ENCODE results near the gene KMT2E.

KMT2E gene

DNA sequence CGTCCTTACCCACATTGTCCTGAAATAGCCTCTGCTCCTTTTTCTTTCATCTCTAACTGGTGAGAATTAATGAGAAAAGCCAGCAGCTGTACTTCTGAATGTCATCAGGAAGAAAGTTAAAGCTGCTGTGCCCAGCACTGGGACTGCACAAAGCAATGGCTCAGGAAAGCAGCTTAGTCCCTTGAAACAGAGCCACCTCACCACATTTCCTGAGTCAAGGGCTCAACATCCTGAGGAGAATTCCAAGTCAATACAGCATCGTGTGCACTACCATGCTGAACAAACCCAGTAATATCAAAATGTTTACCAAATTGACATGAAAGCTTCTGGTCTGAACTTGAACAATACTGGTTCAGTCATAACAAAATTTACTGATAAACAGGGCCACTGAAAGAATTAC lies 140.1 kb downstream of the KMT2E start:
- H3K27ac ChIP-seq (ENCODE audit: extremely low read depth, low read depth, low read length) = no peak overlapping the region
- ChIA-PET CTCF (interaction anchor here (0.5 to 2.3 kb wide), 2 partner anchors 170 to 276 kb away, joined by 3 to 6 read pairs; no protein-coding TSS in a partner anchor), POLR2A (no interaction called here)
- no peaks in the 10 kb centered on the region; a peak in 1 of 3 replicates for H3K36me3 ChIP-seq (ENCODE audit: control insufficient read depth in 2 of 2, insufficient read depth in 1 of 2, low read length in 2 of 2)
- H3K9me3 ChIP-seq (ENCODE audit: control insufficient read depth, insufficient read depth, low read depth, low read length) = no peaks in the 10 kb centered on the region
- no peaks in the 10 kb centered on the region for H3K4me1 ChIP-seq (ENCODE audit: control insufficient read depth, insufficient read depth, low read length)
- TF ChIP-seq SP3 (tag by site-specific recombination; IDR thresholded peaks at IDR 0.05) = no peak
- no peak for TF ChIP-seq ZNF239 (tag by site-specific recombination; IDR thresholded peaks at IDR 0.05)
- TF ChIP-seq ZNF324 (tag by site-specific recombination; IDR thresholded peaks at IDR 0.05) = no peak
- no peak for TF ChIP-seq ZNF560 (tag by site-specific recombination; IDR thresholded peaks at IDR 0.05; ENCODE audit: borderline replicate concordance)
- TF ChIP-seq ZNF354C (tag by site-specific recombination; IDR thresholded peaks at IDR 0.05; ENCODE audit: borderline replicate concordance, low read depth) = no peak
- no peak for TF ChIP-seq KLF9 (tag by site-specific recombination; IDR thresholded peaks at IDR 0.05; ENCODE audit: low read depth)
- TF ChIP-seq HOXC10 (CRISPR knock-in tag; IDR thresholded peaks at IDR 0.05) = no peak
- no peak for TF ChIP-seq ZNF394 (tag by site-specific recombination; IDR thresholded peaks at IDR 0.05; ENCODE audit: borderline replicate concordance)
- TF ChIP-seq ZNF157 (tag by site-specific recombination; IDR thresholded peaks at IDR 0.05) = no peak
- TF ChIP-seq ZIC2 (tag by site-specific recombination; IDR thresholded peaks at IDR 0.05) = no peak
- no peak for TF ChIP-seq ZNF548 (tag by site-specific recombination; IDR thresholded peaks at IDR 0.05)
- TF ChIP-seq ZSCAN23 (tag by site-specific recombination; IDR thresholded peaks at IDR 0.05) = no peak
- no peak for TF ChIP-seq KLF7 (tag by site-specific recombination; IDR thresholded peaks at IDR 0.05; ENCODE audit: borderline replicate concordance)
- TF ChIP-seq SCRT2 (tag by site-specific recombination; IDR thresholded peaks at IDR 0.05) = no peak
- TF ChIP-seq, protein P1, sequence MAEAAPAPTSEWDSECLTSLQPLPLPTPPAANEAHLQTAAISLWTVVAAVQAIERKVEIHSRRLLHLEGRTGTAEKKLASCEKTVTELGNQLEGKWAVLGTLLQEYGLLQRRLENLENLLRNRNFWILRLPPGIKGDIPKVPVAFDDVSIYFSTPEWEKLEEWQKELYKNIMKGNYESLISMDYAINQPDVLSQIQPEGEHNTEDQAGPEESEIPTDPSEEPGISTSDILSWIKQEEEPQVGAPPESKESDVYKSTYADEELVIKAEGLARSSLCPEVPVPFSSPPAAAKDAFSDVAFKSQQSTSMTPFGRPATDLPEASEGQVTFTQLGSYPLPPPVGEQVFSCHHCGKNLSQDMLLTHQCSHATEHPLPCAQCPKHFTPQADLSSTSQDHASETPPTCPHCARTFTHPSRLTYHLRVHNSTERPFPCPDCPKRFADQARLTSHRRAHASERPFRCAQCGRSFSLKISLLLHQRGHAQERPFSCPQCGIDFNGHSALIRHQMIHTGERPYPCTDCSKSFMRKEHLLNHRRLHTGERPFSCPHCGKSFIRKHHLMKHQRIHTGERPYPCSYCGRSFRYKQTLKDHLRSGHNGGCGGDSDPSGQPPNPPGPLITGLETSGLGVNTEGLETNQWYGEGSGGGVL (tag by site-specific recombination; IDR thresholded peaks at IDR 0.05) = no peak
- no peak for TF ChIP-seq TCF7L2 (IDR thresholded peaks at IDR 0.05; ENCODE audit: borderline replicate concordance, low read depth, low read length)
- no peak for TF ChIP-seq ZNF785 (tag by site-specific recombination; IDR thresholded peaks at IDR 0.05)
- TF ChIP-seq, protein P2, sequence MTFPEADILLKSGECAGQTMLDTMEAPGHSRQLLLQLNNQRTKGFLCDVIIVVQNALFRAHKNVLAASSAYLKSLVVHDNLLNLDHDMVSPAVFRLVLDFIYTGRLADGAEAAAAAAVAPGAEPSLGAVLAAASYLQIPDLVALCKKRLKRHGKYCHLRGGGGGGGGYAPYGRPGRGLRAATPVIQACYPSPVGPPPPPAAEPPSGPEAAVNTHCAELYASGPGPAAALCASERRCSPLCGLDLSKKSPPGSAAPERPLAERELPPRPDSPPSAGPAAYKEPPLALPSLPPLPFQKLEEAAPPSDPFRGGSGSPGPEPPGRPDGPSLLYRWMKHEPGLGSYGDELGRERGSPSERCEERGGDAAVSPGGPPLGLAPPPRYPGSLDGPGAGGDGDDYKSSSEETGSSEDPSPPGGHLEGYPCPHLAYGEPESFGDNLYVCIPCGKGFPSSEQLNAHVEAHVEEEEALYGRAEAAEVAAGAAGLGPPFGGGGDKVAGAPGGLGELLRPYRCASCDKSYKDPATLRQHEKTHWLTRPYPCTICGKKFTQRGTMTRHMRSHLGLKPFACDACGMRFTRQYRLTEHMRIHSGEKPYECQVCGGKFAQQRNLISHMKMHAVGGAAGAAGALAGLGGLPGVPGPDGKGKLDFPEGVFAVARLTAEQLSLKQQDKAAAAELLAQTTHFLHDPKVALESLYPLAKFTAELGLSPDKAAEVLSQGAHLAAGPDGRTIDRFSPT (tag by site-specific recombination; IDR thresholded peaks at IDR 0.05) = no peak
- TF ChIP-seq ZBTB8A (tag by site-specific recombination; IDR thresholded peaks at IDR 0.05) = no peak
- TF ChIP-seq, protein P3, sequence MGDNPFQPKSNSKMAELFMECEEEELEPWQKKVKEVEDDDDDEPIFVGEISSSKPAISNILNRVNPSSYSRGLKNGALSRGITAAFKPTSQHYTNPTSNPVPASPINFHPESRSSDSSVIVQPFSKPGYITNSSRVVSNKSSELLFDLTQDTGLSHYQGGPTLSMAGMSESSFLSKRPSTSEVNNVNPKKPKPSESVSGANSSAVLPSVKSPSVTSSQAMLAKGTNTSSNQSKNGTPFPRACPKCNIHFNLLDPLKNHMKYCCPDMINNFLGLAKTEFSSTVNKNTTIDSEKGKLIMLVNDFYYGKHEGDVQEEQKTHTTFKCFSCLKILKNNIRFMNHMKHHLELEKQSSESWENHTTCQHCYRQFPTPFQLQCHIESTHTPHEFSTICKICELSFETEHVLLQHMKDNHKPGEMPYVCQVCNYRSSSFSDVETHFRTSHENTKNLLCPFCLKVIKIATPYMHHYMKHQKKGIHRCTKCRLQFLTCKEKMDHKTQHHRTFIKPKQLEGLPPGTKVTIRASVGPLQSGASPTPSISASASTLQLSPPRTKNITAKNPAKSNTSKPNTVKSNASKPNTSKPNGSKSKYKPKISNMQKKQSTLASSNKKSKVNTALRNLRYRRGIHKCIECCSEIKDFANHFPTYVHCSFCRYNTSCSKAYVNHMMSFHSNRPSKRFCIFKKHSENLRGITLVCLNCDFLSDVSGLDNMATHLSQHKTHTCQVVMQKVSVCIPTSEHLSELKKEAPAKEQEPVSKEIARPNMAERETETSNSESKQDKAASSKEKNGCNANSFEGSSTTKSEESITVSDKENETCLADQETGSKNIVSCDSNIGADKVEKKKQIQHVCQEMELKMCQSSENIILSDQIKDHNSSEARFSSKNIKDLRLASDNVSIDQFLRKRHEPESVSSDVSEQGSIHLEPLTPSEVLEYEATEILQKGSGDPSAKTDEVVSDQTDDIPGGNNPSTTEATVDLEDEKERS (tag by site-specific recombination; IDR thresholded peaks at IDR 0.05) = no peak
- no peak overlapping the region for H3K4me3 ChIP-seq (ENCODE audit: low read depth, low read length)

DNA sequence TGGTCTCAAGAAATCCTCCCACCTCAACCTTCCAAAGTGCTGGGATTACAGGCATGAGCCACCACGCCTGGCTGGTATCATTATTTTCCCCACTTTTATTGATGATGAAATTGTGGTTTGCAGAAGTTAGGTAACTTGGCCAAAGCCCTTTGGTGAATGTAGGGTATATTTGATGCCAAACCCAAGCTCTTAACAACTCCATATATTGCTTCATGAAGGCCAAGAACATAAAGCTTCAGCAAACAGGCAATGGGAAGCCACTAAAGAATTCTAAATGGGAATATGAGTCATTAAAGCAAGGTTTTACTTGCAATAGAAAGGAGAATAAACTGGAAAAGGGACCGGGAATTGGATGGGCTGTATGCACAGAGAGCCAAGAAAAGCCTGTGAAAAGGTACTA lies 142.7 kb downstream of the KMT2E start:
- Histone ChIP-seq H3K4me3 (ENCODE audit: low read depth, low read length) (no peak overlapping the region), H3K36me3 (ENCODE audit: control insufficient read depth in 2 of 2, insufficient read depth in 1 of 2, low read length in 2 of 2) (peaks cover 0 to 3% of the 10 kb centered on the region in 2 experiments; a peak in 2 of 3 replicates), H3K27ac (ENCODE audit: extremely low read depth, low read depth, low read length) (no peak overlapping the region), H3K9me3 (ENCODE audit: control insufficient read depth, insufficient read depth, low read depth, low read length) (no peaks in the 10 kb centered on the region), H3K4me1 (ENCODE audit: control insufficient read depth, insufficient read depth, low read length) (no peaks in the 10 kb centered on the region)
- ChIA-PET CTCF (interaction anchor here (0.7 kb wide), 1 partner anchor 8 kb away, joined by 3 read pairs; no protein-coding TSS in a partner anchor), POLR2A (no interaction called here)
- TF ChIP-seq, protein P4, sequence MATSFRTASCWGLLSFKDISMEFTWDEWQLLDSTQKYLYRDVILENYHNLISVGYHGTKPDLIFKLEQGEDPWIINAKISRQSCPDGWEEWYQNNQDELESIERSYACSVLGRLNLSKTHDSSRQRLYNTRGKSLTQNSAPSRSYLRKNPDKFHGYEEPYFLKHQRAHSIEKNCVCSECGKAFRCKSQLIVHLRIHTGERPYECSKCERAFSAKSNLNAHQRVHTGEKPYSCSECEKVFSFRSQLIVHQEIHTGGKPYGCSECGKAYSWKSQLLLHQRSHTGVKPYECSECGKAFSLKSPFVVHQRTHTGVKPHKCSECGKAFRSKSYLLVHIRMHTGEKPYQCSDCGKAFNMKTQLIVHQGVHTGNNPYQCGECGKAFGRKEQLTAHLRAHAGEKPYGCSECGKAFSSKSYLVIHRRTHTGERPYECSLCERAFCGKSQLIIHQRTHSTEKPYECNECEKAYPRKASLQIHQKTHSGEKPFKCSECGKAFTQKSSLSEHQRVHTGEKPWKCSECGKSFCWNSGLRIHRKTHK (tag by site-specific recombination; IDR thresholded peaks at IDR 0.05) = no peak
- no peak for TF ChIP-seq ZNF2 (tag by site-specific recombination; IDR thresholded peaks at IDR 0.05)
- TF ChIP-seq, protein P5, sequence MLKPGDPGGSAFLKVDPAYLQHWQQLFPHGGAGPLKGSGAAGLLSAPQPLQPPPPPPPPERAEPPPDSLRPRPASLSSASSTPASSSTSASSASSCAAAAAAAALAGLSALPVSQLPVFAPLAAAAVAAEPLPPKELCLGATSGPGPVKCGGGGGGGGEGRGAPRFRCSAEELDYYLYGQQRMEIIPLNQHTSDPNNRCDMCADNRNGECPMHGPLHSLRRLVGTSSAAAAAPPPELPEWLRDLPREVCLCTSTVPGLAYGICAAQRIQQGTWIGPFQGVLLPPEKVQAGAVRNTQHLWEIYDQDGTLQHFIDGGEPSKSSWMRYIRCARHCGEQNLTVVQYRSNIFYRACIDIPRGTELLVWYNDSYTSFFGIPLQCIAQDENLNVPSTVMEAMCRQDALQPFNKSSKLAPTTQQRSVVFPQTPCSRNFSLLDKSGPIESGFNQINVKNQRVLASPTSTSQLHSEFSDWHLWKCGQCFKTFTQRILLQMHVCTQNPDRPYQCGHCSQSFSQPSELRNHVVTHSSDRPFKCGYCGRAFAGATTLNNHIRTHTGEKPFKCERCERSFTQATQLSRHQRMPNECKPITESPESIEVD (tag by site-specific recombination; IDR thresholded peaks at IDR 0.05) = no peak
- no peak for TF ChIP-seq ZNF19 (tag by site-specific recombination; IDR thresholded peaks at IDR 0.05; ENCODE audit: low read depth)
- TF ChIP-seq GLIS2 (tag by site-specific recombination; IDR thresholded peaks at IDR 0.05) = no peak
- no peak for TF ChIP-seq ZNF600 (tag by site-specific recombination; IDR thresholded peaks at IDR 0.05)
- TF ChIP-seq REPIN1 (tag by site-specific recombination; IDR thresholded peaks at IDR 0.05; ENCODE audit: low read depth) = no peak

All from HEK293 (cell line).